NCI-H2171 treated with DMSO at 0.1 percent for 48 hours (cell line): ENCODE measurements around the gene MAGEB2.
"Not testable (repeated sequence)": the region's sequence is repeated elsewhere in the genome, so short reads cannot be mapped to it uniquely, and the experiment has no call there.

Experiments used
- DNase-seq: peaks from one replicate; lab custom pipeline; 2025; lab: John Stamatoyannopoulos, UW

Gene MAGEB2, protein sequence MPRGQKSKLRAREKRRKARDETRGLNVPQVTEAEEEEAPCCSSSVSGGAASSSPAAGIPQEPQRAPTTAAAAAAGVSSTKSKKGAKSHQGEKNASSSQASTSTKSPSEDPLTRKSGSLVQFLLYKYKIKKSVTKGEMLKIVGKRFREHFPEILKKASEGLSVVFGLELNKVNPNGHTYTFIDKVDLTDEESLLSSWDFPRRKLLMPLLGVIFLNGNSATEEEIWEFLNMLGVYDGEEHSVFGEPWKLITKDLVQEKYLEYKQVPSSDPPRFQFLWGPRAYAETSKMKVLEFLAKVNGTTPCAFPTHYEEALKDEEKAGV

DNA sequence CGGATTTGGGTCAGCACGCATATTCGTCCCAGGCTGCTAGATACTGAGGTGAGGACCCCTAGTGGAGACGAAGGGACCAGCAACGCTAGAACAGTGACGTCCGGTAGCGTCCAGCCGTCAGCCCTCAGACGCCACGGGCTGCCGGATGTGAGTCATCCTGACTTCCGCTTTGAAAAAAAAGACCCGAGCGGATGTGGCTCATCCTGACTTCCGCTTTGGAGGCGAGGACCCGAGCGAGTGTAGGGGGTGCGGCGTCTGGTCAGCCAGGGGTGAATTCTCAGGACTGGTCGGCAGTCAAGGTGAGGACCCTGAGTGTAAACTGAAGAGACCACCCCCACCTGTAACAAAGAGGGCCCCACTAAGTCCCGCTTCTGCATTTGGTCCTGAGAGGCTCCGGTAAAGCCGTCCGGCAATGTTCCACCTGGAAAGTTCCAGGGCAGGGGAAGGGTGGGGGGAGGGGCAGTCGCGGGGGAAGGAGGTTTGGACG is at the start of gene MAGEB2:
Gene MAGEB2, plus strand, starts transcription at position 207 of the 487 bp plus-strand sequence. CDS start 3,018 bp downstream, outside the sequence.
- no peak for DNase-seq

DNA sequence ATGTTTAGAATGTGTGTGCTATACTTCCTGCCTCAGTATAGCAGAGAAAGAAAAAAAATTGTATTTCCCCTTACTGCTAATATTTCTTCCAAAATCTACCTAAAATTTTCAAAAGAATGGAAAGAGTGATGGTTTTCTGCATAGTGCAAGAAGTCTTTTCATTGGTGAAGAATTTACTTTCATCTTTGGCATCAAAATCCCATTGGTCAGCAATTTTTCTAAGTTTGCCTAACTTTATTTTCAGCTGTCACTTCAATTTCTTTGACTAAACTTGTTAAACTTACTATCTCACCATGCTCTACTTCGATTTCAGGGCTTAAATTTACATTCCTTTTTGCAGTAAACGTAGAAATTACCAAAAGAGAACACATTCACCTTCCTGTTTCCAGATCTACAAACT is 44.5 kb upstream of the MAGEB2 start:
- DNase-seq: no peak

DNA sequence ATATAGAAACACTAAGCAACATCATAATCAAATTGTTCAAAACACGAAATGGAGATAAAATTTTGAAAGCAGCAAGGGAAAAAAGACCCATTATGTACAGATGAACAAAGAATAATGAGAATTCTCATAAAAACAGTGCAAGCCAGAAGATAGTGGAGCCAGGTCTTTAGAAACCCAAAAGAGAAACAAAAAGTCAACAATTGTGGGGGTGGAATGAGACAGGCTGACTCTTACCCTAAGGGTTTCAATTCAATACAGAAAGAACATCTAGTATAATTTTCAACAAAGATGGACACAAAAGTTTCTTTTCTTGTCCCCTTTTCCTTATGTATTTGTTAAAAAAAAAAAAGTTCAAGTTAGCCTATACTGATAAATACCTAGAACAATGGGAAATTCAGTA is 34.0 kb upstream of the MAGEB2 start:
- no peak for DNase-seq

- DNase-seq: no peak
Measured at GRCh38 chrX:30183554-30183953, 31.8 kb upstream of the MAGEB2 start.

GRCh38 chrX:30190426-30190825 is 24.9 kb upstream of the MAGEB2 start:
- DNase-seq: no peak

- DNase-seq: not testable (repeated sequence)
Measured at GRCh38 chrX:30193910-30194309, 21.5 kb upstream of the MAGEB2 start.

DNA sequence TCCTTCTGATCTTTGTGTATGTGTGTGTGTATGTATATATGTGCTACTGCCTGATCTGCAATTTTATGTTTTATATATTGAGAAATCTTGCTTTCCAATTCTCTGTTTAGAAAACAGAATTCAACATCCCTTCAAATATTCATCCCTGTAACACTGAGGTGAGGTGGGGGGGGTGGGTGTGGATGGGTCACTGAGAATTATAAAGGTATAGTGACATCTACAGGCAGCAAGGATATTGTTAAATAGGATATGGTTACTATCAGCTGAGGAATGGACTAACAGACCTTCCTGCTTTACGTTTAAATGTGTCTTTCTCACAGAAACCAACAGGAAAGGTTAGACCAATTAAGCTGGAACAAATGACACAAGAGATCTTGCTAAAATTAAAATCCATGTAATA is 19.0 kb upstream of the MAGEB2 start:
- no peak for DNase-seq

GRCh38 chrX:30212172-30212571 is 3.2 kb upstream of the MAGEB2 start:
- DNase-seq: no peak

DNA sequence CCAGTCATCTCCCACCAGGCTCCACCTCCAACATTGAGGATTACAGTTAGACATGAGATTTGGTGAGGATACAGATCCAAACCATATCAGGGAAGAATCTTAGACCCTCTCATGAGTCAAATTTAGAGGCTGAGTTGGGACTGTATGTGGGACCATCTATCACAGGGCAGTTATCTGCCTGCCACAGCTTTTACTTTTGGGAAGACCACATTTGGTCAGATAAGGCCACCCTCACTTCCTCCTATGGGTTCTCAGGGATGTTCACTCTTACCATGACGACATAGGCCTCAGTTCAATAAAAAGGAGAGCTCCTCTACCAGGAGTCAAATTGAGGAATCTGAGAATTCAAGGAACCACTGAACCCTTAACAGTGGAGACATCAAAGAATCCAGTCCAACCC is 2.1 kb downstream of the MAGEB2 start:
- DNase-seq: no peak

DNA sequence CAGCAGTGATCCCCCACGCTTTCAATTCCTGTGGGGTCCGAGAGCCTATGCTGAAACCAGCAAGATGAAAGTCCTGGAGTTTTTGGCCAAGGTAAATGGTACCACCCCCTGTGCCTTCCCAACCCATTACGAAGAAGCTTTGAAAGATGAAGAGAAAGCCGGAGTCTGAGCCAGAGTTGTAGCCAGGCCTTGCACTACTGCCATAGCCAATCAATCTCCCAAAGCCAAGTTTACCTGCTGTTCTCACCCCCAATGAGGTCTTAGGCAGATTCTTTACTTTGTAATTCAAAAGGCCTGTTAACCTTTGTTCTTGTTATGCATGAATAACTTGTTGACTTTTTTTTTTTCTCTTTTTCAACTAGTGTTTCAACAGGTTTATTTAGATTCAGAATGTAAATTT is 4.0 kb downstream of the MAGEB2 start:
- no peak for DNase-seq

DNA sequence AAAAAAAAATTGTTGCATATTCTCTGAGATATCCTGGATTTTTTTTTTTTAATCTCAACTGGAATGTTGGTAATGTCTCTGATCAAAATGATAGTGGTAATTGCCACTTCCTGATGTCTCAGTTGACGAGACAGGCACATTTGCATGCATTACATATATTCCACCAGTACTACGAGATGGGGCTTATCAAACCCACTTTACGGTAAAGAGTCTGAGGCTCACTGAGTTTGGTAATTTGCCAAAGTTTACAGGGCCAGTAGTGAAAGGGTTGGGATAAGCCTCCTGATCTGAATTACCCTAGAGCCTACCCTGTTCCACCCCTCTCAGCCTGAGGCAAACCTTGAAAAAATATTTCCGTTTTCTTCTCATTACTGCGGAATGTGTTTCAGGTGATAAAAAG is 5.3 kb downstream of the MAGEB2 start:
- DNase-seq: no peak

GRCh38 chrX:30224536-30224935 is 9.2 kb downstream of the MAGEB2 start:
- no peak for DNase-seq

- no peak for DNase-seq
Measured at GRCh38 chrX:30228526-30228925, 13.2 kb downstream of the MAGEB2 start.

DNA sequence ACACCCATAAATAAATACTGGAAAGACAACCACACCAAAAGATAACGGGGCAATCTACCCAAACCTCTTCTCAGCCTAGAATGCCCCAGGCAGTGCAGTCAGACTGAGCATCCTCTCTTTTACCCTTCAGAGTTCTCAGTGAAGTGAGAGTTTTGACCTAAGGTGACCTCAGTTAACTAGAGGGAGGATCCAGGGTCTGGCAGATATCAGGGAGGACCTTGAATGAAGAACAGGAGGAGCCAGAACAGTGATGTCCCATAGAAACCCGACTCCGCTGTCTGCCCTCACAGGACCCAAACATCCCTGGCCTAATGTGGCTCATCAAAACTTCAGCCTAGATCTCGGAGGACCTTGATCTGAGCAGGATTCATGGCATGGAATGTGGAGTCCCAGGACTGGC is 15.0 kb downstream of the MAGEB2 start, which contains the start of gene MAGEB3:
Gene MAGEB3, plus strand, starts transcription at position 263 of the 400 bp plus-strand sequence. CDS start 5,268 bp downstream, outside the sequence.
- no peak for DNase-seq

- no peak for DNase-seq
Measured at GRCh38 chrX:30241724-30242415, 26.5 kb downstream of the MAGEB2 start, which contains the start of gene MAGEB4. MAGEB4 (plus strand) TSS chrX:30242000; CDS start chrX:30242136, 136 bp downstream.

DNA sequence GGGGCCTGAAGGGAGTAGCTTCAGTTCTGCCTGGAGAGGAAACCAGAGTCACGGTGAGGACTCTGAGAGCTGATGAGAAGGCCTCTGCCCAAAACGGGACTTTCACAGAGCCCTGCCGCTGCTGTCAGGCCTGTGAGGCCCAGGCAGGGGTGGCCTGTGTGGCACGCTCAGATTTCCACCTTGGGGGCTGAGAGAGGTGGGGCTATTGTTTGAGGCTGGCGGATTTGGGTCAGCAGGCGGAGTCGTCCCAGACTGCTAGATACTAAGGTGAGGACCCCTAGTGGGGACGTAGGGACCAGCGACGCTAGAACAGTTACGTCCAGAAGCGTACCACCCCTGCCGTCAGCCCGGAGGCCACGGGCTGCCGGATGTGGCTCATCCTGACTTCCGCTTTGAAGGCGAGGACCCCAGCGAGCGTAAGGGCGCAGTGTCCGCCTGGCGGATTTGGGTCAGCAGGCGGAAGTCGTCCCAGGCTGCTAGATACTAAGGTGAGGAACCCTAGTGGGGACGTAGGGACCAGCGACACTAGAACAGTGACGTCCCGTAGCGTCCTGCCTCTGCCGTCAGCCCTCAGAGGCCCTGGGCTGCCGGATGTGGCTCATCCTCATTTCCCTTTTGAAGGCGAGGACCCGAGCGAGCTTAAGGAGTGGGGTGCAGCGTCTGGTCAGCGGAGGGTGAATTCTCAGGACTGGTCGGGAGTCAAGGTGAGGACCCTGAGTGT is 31.6 kb downstream of the MAGEB2 start, which contains the start of gene MAGEB1:
Gene MAGEB1, plus strand, starts transcription at position 378 of the 721 bp plus-strand sequence. CDS start 3,348 bp downstream, outside the sequence.
- no peak for DNase-seq

DNA sequence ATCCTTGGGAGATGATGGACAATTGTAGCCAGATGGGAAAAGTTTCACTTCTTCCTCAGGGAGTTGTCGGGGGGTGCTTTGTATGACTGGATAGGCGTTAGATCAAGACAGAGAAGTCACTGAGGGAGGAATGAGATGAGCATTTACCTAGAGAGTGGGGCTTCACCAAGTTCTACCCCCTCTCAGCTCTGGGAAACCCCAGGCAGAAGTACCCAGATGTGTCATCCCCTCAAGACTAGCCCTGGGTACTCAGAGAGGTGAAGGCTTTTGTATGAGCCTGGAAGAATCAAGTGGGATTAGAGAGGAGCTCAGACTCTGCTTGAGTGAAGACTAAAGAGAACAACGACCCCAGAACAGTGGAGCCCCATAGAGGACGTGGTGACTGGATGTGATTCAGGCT is 33.5 kb downstream of the MAGEB2 start:
- no peak for DNase-seq

- no peak for DNase-seq
Measured at GRCh38 chrX:30253257-30253656, 37.9 kb downstream of the MAGEB2 start.

- no peak for DNase-seq
Measured at GRCh38 chrX:30259927-30260326, 44.6 kb downstream of the MAGEB2 start.

DNA sequence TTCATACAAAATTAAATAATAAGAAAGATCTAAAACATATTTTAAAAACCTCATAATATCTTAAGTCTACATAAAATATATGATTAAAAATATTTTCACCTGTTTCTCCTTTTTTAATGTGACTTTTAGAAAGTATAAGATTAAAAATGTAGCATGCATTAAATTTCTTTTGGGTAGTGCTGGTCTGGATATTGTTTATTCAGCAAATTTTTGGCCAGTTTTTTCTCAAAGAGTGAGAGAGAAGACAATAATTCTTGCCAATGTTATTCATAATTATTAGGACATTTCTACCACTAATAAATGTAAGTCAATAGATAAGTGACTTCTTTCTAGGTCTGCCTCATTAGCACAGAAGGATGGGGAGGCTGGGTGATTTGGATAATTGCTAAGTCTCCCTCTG is 45.6 kb downstream of the MAGEB2 start:
- no peak for DNase-seq

DNA sequence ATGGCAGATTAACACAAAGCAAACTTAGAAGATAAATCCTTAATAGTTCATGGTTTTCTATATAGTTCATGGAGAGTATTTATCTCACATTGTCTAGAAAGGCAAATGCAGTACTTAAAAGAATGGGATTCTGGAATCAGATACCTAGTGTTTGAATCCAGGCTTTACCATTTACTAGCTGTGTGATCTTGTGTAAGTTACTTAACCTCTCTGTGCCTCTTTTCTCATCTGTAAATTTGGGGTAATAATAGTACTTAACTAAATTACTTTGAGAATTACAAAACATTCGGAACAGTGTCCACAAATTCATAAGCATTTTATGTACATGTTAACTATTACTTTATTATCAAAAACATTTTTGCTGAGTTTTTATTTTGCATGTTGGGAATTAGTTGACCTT is 47.4 kb downstream of the MAGEB2 start:
- DNase-seq: no peak
